Prostate gland (tissue), 2 donors: ENCODE results near the gene FARS2.

Experiments used
- CTCF ChIP-seq, 4 experiments: fragments of 200-600 bp in 2 of 4; fragments of 450-650 bp in 2 of 4; sonication (generic) in 2 of 4; IDR thresholded peaks; 1 replicate in 3 of 4; 2 replicates in 1 of 4; pipeline ENCODE4 v1.5.1; 2016 to 2019; ENCODE audit warnings: antibody characterized with exemption in 4 of 4, mild to moderate bottlenecking in 2 of 4, moderate library complexity in 2 of 4
- POLR2A ChIP-seq: fragments of 450-650 bp; IDR thresholded peaks from one replicate; pipeline ENCODE4 v1.6.1; 2016; ENCODE audit warnings: antibody characterized with exemption, mild to moderate bottlenecking
- POLR2AphosphoS5 ChIP-seq: sonication (generic); formaldehyde crosslinking; IDR thresholded peaks from one replicate; pipeline ENCODE4 v1.6.1; 2017; ENCODE audit warnings: antibody characterized with exemption

DNA sequence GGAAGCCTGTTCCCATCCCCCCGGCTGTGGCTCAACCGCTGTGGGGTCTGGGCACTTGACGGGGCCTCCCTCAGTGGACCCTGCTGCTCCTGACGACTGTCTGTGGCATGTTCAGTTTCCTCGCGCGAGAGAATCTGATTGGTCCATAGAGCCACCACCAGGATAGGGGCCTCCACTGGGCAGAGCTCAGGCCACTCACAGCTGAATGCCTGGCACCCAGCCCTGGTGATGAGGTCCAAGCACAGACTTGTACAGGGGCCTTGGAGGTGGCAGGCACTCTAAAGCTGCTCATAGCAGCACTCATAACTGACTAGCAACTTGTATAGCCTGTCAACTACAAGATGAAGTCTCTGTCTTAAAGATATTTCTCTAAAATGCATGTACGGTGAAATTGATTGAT lies 377.4 kb downstream of the FARS2 start:
- TF ChIP-seq POLR2A, result no peak
- TF ChIP-seq CTCF (IDR thresholded peaks at IDR 0.05), result no peak
- TF ChIP-seq POLR2AphosphoS5, result no peak
